ENCODE measurements around the gene CHCT1.
"Not testable (repeated sequence)": the region's sequence is repeated elsewhere in the genome, so short reads cannot be mapped to it uniquely, and the experiment has no call there.

The CHCT1 gene
- long read RNA-seq, partial matches to known transcripts = 0 of 5 reads
- long read RNA-seq, other reads (novel, unspliced or antisense) = 5 of 5 reads

DNA sequence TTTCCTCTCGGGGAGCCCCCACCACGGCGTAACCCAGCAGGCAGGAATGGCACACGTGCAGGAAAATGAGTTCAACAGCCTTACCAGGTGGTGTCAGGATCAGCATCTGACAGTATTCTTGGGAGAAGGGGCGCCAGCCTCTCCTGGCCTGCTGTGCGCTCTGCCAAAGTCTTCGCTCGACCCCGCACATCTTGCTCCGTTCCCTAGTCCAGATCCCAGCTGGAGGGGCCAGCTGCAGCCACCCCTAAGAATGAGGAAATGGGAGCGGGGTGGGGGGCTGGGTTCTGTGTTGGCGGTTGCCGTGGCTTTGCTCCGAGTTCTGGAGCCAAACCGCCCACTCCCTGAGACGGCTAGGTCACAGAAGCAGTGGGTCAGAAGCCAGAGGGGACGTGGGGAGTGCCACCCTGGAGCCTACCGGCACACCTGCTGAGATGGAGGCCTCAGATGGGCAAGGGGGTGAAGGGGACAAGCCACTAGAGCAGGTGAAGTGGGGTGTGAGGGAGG is at the start of gene CHCT1:
Gene CHCT1 (plus strand): TSS at position 328 of the 504 bp plus-strand sequence. CDS start 104 bp downstream, at position 432.
- DNase-seq (ENCODE audit: low read depth in 1 of 2, low spot score in 1 of 2) = peak in 1 of 2 experiments; percentile 42
- H3K27ac ChIP-seq (replicated peaks) = peak within 1 kb of the TSS; percentile 84
- peak; percentile 72 for TF ChIP-seq SPI1 (IDR thresholded peaks at IDR 0.05; ENCODE audit: borderline replicate concordance, low read depth)
- no peak for TF ChIP-seq GABPA (IDR thresholded peaks at IDR 0.05; ENCODE audit: low read depth)
- H3K27me3 ChIP-seq (ENCODE audit: insufficient read depth, poor library complexity, severe bottlenecking) = no peaks in the 10 kb centered on the region
- peak within 1 kb of the TSS; percentile 47 for H3K4me3 ChIP-seq (replicated peaks; ENCODE audit: insufficient read depth, low read length)

DNA sequence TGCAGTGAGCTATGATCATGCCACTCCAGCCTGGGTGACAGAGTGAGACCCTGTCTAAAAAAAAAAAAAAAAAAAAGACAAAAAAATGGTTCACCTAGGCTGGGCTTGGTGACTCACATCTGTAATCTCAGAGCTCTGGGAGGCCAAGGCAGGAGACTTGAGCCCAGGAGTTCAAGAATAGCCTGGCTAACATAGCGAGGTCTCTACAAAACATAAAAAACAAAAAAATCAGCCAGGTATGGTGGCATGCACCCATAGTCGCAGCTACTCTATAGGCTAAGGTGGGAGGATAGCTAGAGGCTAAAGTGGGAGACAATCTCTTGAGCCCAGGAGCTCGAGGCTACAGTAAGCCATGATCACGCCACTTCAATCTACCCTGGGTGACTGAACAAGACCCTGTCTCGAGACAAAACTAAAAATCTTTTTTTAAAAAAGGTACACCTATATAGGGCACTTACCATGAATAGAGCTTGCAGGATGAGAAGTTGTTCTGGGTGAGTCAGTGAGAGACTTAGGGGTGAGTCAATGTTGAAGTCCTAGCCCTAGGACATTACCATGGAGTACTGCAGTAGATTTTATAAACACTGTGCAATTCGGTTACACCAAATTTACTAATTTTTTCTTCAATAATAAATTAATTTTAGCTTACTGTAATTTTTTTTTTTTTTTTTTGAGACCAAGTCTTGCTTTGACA is 49.4 kb upstream of the CHCT1 start:
- Histone ChIP-seq H3K27ac (replicated peaks) (peak overlapping the region; percentile 77), H3K27me3 (ENCODE audit: insufficient read depth, poor library complexity, severe bottlenecking) (no peaks in the 10 kb centered on the region), H3K4me3 (replicated peaks; ENCODE audit: insufficient read depth, low read length) (no peak overlapping the region)
- TF ChIP-seq, protein P1, sequence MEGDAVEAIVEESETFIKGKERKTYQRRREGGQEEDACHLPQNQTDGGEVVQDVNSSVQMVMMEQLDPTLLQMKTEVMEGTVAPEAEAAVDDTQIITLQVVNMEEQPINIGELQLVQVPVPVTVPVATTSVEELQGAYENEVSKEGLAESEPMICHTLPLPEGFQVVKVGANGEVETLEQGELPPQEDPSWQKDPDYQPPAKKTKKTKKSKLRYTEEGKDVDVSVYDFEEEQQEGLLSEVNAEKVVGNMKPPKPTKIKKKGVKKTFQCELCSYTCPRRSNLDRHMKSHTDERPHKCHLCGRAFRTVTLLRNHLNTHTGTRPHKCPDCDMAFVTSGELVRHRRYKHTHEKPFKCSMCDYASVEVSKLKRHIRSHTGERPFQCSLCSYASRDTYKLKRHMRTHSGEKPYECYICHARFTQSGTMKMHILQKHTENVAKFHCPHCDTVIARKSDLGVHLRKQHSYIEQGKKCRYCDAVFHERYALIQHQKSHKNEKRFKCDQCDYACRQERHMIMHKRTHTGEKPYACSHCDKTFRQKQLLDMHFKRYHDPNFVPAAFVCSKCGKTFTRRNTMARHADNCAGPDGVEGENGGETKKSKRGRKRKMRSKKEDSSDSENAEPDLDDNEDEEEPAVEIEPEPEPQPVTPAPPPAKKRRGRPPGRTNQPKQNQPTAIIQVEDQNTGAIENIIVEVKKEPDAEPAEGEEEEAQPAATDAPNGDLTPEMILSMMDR (IDR thresholded peaks at IDR 0.05; ENCODE audit: insufficient read depth, low read length) = no peak
- TF ChIP-seq POLR2AphosphoS5 (IDR thresholded peaks at IDR 0.05; ENCODE audit: low read depth) = no peak
- TF ChIP-seq, protein P2, sequence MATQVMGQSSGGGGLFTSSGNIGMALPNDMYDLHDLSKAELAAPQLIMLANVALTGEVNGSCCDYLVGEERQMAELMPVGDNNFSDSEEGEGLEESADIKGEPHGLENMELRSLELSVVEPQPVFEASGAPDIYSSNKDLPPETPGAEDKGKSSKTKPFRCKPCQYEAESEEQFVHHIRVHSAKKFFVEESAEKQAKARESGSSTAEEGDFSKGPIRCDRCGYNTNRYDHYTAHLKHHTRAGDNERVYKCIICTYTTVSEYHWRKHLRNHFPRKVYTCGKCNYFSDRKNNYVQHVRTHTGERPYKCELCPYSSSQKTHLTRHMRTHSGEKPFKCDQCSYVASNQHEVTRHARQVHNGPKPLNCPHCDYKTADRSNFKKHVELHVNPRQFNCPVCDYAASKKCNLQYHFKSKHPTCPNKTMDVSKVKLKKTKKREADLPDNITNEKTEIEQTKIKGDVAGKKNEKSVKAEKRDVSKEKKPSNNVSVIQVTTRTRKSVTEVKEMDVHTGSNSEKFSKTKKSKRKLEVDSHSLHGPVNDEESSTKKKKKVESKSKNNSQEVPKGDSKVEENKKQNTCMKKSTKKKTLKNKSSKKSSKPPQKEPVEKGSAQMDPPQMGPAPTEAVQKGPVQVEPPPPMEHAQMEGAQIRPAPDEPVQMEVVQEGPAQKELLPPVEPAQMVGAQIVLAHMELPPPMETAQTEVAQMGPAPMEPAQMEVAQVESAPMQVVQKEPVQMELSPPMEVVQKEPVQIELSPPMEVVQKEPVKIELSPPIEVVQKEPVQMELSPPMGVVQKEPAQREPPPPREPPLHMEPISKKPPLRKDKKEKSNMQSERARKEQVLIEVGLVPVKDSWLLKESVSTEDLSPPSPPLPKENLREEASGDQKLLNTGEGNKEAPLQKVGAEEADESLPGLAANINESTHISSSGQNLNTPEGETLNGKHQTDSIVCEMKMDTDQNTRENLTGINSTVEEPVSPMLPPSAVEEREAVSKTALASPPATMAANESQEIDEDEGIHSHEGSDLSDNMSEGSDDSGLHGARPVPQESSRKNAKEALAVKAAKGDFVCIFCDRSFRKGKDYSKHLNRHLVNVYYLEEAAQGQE (IDR thresholded peaks at IDR 0.05; ENCODE audit: insufficient replicate concordance, low read depth) = no peak
- TF ChIP-seq SPI1 (IDR thresholded peaks at IDR 0.05; ENCODE audit: borderline replicate concordance, low read depth) = no peak
- no peak for TF ChIP-seq GABPA (IDR thresholded peaks at IDR 0.05; ENCODE audit: low read depth)
- no peak for DNase-seq (ENCODE audit: low read depth in 1 of 2, low spot score in 1 of 2)

DNA sequence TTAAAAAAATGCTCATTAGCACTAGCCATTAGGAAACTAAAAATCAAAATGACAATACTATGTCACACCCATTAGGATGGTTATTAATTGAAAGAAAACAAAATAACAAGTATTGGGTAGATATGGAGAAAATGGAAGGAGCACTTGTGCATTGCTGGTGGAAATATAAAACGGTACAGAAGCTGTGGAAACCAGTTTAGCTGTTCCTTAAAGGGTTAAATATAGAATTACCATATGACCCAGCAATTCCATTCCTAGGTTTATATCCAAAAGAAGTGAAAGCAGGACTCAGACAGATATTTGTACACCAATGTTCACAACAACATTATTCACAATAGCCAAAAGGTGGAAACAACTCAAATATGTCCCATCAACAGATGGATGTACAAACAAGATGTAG is 44.1 kb upstream of the CHCT1 start:
- not testable (repeated sequence) for H3K27ac ChIP-seq (replicated peaks); H3K27me3 ChIP-seq (ENCODE audit: insufficient read depth, poor library complexity, severe bottlenecking); DNase-seq (ENCODE audit: low read depth in 1 of 2, low spot score in 1 of 2); H3K4me3 ChIP-seq (replicated peaks; ENCODE audit: insufficient read depth, low read length)

DNA sequence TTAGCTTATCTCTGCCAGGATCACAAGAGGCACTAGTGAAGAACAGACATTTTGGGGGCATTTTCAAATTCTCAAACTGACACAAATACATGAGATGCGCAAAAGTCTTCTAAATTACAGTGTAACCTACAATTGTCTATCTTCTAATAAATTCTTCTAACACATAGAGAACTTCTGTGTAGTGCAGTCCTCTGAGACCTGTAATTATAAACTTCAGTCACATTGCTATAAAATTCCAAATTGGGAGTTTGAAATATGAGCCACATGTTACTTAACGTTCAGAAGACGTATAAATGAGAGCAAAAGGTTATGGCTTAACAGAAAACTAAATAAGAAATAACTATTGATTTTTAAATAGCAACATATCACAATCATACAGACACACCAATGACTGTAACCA is 42.8 kb upstream of the CHCT1 start:
- not testable (repeated sequence) for H3K27ac ChIP-seq (replicated peaks); H3K27me3 ChIP-seq (ENCODE audit: insufficient read depth, poor library complexity, severe bottlenecking); H3K4me3 ChIP-seq (replicated peaks; ENCODE audit: insufficient read depth, low read length); DNase-seq (ENCODE audit: low read depth in 1 of 2, low spot score in 1 of 2)

DNA sequence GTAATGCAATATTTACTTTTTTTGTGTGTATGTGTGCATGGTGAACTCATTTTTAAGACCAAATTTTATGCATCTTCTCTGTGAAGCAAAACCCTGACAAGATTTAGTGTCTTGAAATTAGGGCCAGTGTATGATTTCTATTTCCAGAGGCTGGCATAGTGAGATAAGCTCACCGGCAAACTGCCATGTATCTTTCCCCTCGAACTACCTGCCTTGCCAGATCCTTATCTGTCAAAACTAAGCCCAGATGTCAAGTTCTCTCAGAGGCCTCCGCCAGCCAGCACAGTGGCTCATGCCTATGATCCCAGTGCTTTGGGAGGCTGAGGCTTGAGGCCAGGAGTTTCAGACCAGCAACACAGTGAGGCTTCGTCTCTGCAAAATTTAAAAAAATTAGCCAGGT is 40.3 kb upstream of the CHCT1 start:
- Histone ChIP-seq H3K27ac (replicated peaks) (no peak overlapping the region), H3K27me3 (ENCODE audit: insufficient read depth, poor library complexity, severe bottlenecking) (no peaks in the 10 kb centered on the region), H3K4me3 (replicated peaks; ENCODE audit: insufficient read depth, low read length) (no peak overlapping the region)
- DNase-seq (ENCODE audit: low read depth in 1 of 2, low spot score in 1 of 2) = no peak
- TF ChIP-seq POLR2AphosphoS5 (IDR thresholded peaks at IDR 0.05; ENCODE audit: low read depth) (no peak), SPI1 (IDR thresholded peaks at IDR 0.05; ENCODE audit: borderline replicate concordance, low read depth) (no peak), GABPA (IDR thresholded peaks at IDR 0.05; ENCODE audit: low read depth) (no peak)
- TF ChIP-seq, protein P2 (IDR thresholded peaks at IDR 0.05; ENCODE audit: insufficient replicate concordance, low read depth) = no peak
- TF ChIP-seq, protein P1 (IDR thresholded peaks at IDR 0.05; ENCODE audit: insufficient read depth, low read length) = no peak

Measured in HL-60 (cell line).